A204.1 (cell line): ENCODE results near the gene ZNRF4.

ENCODE experiments used
- FAIRE-seq: peaks from 2 replicates; lab custom pipeline; 2012; peaks lifted over from hg19 to GRCh38; lab: Jason Lieb, UNC

Gene ZNRF4

GRCh38 chr19:5444431-5444830, 10.8 kb upstream of the ZNRF4 start:
- no peak for FAIRE-seq

GRCh38 chr19:5445071-5445470, 10.1 kb upstream of the ZNRF4 start:
- no peak for FAIRE-seq

GRCh38 chr19:5445561-5446055, 9.6 kb upstream of the ZNRF4 start:
- no peak for FAIRE-seq

- no peak for FAIRE-seq
Observed at GRCh38 chr19:5447700-5448311, 7.4 kb upstream of the ZNRF4 start.

GRCh38 chr19:5448374-5448773, 6.8 kb upstream of the ZNRF4 start:
- no peak for FAIRE-seq

- FAIRE-seq, result no peak
Observed at GRCh38 chr19:5450482-5451126, 4.6 kb upstream of the ZNRF4 start.

- FAIRE-seq, result no peak
Observed at GRCh38 chr19:5451494-5451893, 3.7 kb upstream of the ZNRF4 start.

- FAIRE-seq, result no peak
Observed at GRCh38 chr19:5452594-5453565, 2.3 kb upstream of the ZNRF4 start.

GRCh38 chr19:5454743-5455142, 474 bp upstream of the ZNRF4 start:
- FAIRE-seq, result no peak

- no peak for FAIRE-seq
Observed at GRCh38 chr19:5456130-5456840, 1.1 kb downstream of the ZNRF4 start.

- no peak for FAIRE-seq
Observed at GRCh38 chr19:5456841-5457200, 1.6 kb downstream of the ZNRF4 start.

- no peak for FAIRE-seq
Observed at GRCh38 chr19:5457709-5458108, 2.5 kb downstream of the ZNRF4 start.

GRCh38 chr19:5458420-5458819, 3.2 kb downstream of the ZNRF4 start:
- no peak for FAIRE-seq

- FAIRE-seq, result no peak
Observed at GRCh38 chr19:5459360-5459759, 4.1 kb downstream of the ZNRF4 start.

GRCh38 chr19:5460748-5461147, 5.5 kb downstream of the ZNRF4 start:
- FAIRE-seq, result no peak

- no peak for FAIRE-seq
Observed at GRCh38 chr19:5463959-5464358, 8.7 kb downstream of the ZNRF4 start.

- no peak for FAIRE-seq
Observed at GRCh38 chr19:5466072-5466471, 10.9 kb downstream of the ZNRF4 start.

GRCh38 chr19:5466814-5467291, 11.6 kb downstream of the ZNRF4 start:
- FAIRE-seq, result no peak

GRCh38 chr19:5470264-5470671, 15.1 kb downstream of the ZNRF4 start:
- FAIRE-seq, result no peak

GRCh38 chr19:5472286-5472685, 17.1 kb downstream of the ZNRF4 start:
- no peak for FAIRE-seq

GRCh38 chr19:5473646-5474045, 18.4 kb downstream of the ZNRF4 start:
- no peak for FAIRE-seq
